Suppressor macrophage treated with lipopolysaccharide for 4 hours (primary cell): ENCODE measurements around the gene GINS1.
"Not testable (repeated sequence)": the region's sequence is repeated elsewhere in the genome, so short reads cannot be mapped to it uniquely, and the experiment has no call there.

Source experiments
- DNase-seq: peaks from one replicate; pipeline ENCODE4 v3.0.0-alpha.2; 2020

The GINS1 gene

DNA sequence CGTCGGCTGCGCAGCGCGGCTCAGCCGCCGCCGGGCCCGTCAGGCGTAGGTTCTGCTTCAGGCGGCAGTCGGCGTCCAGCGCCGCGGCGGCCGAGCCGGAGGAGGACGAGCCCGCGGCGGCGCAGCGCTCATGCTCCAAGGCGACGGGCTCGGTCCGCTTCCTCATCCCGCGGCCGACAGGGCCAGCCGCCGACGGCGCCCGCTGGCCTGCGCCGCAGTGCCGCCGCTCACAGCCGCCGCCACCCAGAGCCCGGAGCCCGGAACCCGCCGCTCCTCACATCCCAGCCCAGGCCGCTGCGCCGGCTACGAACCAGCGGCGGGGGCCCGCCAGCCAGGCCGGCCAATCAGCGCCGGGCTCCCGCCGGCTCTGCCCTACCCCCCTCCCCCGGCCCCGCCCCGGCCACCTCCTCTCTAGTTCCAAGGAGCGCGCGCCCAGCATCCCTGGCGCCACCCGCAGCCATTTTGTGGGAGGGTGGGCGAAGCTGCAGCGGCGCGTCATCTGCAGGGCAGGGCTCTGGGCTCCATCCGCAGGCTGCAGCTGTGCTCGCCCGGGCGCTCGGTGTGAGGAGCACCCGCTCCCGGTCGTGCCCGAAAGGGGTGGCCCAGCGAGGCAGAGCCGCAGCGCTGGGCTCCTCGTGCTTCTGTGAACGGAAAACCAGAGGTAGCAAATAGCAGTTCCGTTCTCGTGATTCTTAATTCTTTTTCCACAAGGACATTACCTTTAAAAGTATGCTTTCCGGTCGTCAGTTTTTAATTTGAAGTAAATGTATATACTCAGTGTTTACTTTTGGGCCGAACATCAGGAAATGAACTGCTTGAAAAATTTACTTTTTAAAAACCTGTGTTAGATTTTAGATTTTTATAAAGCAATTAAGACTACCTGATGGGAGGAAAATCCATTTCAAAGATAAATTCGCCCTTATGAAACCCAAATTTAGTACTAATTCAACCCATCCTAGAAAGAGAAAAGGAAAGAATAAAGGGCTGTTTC is 16.6 kb upstream of the GINS1 start, which contains the start of gene ABHD12:
Gene ABHD12, minus strand, starts transcription at position 298 of the 991 bp plus-strand sequence. Its CDS starts 132 bp downstream, at position 166.
- DNase-seq = peak; percentile 98

DNA sequence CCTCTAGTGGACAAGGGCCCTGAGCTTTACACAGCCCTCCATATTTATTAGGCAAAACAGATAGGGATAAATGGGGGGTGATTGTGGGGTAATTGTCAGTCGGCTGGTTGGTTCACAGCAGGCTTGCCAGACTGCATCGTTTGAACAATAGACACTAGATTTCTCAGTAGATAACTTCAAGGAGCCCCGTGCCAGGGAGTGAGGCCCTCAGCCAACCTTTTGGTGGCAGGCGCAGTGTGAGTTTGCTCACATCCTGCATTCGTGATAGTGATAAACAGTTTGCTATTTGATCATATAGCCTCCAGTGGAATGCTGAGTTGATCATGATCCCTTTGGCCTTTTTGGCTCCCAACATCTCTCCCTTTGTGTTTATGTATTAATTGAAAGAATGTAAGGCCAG is 13.2 kb upstream of the GINS1 start:
- no peak for DNase-seq

GRCh38 chr20:25394996-25395395 is 12.5 kb upstream of the GINS1 start:
- no peak for DNase-seq

DNA sequence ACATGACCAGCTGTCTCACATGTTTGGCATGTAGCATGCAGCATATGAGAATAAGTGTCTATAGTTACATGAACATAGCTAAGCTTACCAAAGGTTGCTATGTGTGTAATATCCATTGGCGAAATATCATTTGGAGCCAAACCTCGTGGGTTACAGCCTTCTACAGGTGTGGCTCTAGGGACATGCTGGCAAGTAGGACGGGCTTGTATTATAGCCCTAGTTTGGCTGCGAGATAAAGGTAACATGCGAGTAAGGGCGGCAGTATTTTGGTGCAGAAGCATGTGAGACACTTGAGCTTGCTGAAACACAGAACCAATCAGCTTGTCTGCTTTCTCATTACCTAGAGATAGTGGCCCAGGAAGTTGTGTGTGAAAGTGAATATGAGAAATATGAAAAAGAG is 10.4 kb upstream of the GINS1 start:
- DNase-seq = no peak

- peak; percentile 37 for DNase-seq
Observed at GRCh38 chr20:25397821-25398220, 9.7 kb upstream of the GINS1 start.

DNA sequence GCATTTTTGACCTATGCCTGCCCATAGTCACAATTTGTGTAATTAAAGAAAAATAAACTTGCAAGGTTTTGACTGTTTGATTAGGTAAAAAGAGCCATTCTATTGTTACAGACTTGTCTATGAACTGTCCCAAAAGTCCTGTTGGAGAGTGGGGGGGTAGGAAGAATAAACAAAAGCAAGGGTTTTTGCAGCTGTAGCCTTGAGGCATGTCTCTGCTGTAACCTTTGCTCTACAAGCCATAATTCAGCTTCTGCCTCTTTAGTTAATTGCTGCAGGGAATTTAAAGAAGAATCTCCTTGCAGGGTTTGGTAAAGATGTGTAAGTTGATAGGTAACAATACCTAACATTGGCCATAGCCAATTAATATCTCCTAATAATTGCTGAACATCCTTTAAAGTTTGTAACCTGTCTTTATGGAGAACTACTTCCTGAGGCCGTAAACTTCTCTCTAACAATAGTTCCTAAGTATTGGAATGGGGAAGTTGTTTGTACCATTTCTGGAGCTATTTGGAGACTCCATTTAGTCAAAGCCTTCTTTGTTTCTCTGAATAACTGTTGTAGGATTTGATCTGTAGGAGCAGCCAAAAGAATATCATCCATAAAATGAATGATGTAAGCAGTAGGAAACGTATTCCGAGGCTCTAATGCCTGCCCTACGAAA is 9.0 kb upstream of the GINS1 start:
- DNase-seq = no peak

DNA sequence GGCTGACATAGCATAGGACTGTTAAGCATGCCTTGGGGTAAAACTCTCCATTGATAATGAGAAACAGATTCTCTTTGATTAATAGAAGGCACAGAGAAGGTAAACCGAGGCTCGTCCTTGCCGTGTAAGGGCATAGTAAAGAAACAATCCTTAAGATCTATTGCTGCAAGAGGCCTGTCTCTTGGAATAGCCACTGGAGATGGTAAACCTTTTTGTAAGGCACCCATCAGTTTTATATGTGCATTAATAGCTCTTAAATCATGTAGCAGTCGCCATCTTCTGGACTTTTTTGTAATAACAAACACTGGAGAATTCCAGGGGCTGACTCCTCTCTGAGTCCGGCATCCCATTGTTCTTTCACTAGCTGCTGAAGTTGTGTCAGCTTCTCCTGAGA is 8.4 kb upstream of the GINS1 start:
- DNase-seq = peak; percentile 79

DNA sequence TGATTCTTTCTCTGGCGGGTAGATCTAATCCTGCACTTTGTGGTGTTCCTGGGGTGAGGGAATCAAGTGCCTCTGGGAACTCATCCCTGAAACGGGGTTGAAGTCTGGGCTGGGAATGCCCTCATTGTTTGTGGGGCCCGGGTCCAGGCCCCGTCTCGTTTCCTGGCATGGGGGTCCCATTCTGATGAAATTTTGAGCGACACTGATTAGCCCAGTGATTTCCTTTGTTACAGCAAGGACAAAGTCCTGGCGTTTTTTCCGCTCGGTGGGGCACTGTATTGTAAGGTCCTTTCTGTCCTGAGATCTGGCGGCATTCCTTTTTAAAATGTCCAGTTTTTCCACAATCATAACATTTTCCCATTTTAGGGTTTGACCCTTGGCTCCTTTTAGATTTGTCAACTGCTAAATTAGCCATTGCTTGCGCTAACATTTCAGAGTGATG is 7.2 kb upstream of the GINS1 start:
- DNase-seq = not testable (repeated sequence)

DNA sequence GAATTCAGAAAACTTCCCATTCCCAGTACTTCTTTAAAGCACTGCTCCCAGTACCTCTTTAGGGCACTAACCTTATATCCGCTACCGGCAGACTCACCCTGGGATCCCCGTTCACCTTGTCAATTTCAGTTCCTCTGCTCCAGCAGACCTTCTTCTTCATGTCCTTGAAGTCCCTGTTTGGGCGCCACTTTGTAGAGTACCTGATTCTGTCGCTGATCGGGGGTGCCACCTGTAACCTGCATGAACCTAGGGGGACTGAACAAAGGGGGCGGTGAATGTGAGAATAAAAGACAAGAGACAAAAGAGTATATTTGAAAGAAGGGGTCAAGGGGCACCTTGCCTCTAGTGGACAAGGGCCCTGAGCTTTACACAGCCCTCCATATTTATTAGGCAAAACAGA is 4.9 kb upstream of the GINS1 start:
- DNase-seq = no peak

GRCh38 chr20:25408170-25408547 is 686 bp downstream of the GINS1 start:
- DNase-seq = no peak

DNA sequence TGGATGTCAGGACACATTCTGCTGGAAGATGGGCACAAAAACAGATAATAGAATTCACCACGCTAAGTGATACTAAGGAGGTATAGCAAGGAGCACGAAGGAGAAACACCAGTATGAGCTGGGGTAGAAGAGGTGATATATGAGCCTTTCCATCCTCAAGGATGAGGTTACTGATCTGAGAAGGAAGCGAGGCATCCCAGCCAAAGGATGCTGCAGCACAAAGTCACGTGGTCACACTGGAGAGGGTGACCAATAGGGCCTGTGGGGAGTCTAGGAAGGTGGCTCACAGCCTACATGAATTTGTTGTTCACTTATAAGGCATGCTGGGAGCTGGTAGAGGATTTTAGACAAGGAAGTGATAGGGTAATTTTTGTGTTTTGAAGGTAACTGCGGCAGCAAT is 1.4 kb downstream of the GINS1 start:
- no peak for DNase-seq

- no peak for DNase-seq
Observed at GRCh38 chr20:25418776-25419175, 11.3 kb downstream of the GINS1 start.

- DNase-seq = no peak
Observed at GRCh38 chr20:25421102-25421501, 13.6 kb downstream of the GINS1 start.

DNA sequence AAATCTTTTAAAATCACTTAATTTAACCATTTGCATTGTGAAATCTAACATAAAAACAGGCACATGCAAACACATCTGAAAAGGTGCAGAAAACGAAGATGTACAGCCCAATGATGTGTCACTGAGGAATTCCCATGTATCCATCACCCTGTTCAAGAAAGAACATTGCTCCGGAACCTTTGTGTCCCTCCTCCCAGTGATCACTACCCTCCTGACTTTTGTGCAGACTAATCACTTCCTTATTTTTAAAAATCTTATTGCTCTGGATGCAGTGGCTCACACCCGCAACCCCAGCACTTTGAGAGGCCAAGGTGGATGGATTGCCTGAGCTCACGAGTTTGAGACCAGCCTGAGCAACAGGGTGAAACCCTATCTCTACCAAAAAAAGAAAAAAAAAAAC is 14.6 kb downstream of the GINS1 start:
- no peak for DNase-seq

GRCh38 chr20:25424536-25424935 is 17.1 kb downstream of the GINS1 start:
- DNase-seq = no peak

DNA sequence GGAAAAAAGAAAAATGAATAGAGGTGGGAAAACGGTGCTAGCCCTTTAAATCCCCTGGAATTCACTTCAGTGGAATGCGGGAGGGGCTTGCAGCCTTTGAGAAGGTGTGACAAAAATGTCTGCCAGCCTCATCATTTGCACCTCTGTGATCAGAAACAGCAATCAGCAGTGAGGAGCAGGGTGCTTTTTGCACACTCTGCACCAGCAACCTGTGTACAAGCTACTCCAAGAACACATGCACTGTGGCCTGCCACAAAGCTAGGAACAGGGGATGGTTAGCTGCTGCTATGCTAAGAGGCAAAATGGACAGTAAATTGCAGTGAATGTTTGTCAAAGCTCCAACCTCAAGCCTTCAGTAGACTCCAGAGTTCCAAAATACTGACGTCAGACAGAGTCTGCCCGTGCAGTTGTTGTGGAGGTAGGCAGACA is 29.7 kb downstream of the GINS1 start:
- DNase-seq = no peak

DNA sequence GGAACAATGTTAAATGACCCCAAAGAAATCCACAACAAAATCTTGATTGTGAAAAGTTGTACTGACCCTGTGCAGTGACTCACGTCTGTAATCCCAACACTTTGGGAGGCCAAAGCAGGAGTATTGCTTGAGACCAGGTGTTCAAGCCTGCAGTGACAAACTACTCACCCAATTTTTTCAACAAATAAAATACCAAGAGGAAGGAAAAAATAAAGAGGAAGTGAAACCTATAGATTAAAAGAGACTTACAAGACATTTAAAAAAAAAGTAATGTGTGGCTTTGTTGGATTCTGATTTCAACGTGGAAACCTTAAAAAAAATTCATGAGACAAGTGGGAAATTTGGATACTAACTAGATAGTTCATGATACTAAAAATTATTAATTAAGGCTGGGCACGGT is 31.9 kb downstream of the GINS1 start:
- DNase-seq = peak; percentile 17

GRCh38 chr20:25444556-25444955 is 37.1 kb downstream of the GINS1 start:
- no peak for DNase-seq

DNA sequence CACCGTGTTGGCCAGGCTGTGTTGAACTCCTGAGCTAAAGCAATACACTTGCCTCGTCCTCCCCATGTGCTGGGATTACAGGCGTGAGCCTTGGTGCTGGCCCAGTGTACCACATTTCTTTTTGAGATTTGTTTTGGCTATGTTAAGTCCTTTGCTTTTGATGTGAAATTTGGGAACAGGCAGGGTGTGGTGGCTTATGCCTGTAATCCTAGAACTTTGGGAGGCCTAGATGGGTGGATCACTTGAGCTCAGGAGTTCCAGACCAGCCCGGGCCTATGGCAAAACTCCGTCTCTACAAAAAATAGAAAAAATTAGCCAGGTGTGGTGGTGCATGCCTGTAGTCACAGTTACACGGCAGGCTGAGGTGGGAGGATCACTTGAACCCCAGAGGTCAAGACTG is 40.2 kb downstream of the GINS1 start:
- DNase-seq = no peak

GRCh38 chr20:25452333-25452732 is 44.9 kb downstream of the GINS1 start:
- no peak for DNase-seq

- no peak for DNase-seq
Observed at GRCh38 chr20:25453035-25453810, 45.8 kb downstream of the GINS1 start.

DNA sequence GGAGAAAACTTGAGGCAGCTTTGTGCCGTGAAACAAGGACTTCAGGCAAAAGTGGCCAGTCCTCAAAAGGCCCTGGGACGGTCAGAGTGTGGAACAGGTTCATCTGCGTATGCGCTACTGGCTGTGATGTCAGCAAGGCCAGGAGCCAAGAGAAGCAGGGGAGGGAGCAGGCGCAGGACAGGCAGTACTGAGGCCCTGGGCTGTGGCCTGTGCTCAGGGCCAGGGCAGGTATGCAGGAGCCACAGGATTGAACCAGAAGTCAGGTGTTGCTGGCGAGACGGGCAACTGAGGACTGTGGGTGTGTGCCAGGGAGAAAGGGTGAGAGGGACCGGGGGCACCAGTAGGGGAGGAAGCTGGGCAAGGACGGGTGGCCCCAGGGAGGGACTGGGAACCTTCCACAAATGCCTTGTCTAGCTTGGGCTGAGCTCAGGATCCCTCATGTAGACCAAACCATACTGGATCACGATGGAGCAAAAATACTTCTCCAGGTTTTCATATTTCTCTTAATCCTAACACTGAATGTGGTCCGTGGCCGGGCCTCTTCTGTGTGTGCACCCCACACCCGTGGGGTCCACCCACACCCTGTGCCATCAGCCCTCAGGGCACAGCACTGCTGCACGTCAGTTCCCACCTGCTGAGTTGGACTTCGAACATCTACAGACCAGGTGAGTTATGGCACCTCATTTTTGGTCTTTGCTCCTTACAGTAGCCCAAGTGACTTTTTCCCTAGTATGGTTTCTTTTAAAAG is 46.9 kb downstream of the GINS1 start:
- DNase-seq = no peak
